ENCODE measurements around the gene TIA1.

- TF ChIP-seq EZH2phosphoT487 (IDR thresholded peaks at IDR 0.05; ENCODE audit: borderline replicate concordance, low read length) = no peak
- no peak for TF ChIP-seq CTCF (conservative IDR thresholded peaks at IDR 0.05; ENCODE audit: low read depth, low read length)
Measured at GRCh38 chr2:70161069-70161534, 87.3 kb downstream of the TIA1 start.
